Activated CD4-positive, alpha-beta T cell treated with anti-CD3 and anti-CD28 coated beads, Interleukin-10, Interleukin-2, amounts not matched to agents 100 ng/mL and 50 ng/mL, durations not matched to agents 16 hours and 8 hours (primary cell): ENCODE measurements around the gene ANKAR.
"Not testable (repeated sequence)": the region's sequence is repeated elsewhere in the genome, so short reads cannot be mapped to it uniquely, and the experiment has no call there.

Experiments used
- DNase-seq: peaks from one replicate; pipeline ENCODE4 v3.0.0-alpha.2; 2020

The ANKAR gene, protein sequence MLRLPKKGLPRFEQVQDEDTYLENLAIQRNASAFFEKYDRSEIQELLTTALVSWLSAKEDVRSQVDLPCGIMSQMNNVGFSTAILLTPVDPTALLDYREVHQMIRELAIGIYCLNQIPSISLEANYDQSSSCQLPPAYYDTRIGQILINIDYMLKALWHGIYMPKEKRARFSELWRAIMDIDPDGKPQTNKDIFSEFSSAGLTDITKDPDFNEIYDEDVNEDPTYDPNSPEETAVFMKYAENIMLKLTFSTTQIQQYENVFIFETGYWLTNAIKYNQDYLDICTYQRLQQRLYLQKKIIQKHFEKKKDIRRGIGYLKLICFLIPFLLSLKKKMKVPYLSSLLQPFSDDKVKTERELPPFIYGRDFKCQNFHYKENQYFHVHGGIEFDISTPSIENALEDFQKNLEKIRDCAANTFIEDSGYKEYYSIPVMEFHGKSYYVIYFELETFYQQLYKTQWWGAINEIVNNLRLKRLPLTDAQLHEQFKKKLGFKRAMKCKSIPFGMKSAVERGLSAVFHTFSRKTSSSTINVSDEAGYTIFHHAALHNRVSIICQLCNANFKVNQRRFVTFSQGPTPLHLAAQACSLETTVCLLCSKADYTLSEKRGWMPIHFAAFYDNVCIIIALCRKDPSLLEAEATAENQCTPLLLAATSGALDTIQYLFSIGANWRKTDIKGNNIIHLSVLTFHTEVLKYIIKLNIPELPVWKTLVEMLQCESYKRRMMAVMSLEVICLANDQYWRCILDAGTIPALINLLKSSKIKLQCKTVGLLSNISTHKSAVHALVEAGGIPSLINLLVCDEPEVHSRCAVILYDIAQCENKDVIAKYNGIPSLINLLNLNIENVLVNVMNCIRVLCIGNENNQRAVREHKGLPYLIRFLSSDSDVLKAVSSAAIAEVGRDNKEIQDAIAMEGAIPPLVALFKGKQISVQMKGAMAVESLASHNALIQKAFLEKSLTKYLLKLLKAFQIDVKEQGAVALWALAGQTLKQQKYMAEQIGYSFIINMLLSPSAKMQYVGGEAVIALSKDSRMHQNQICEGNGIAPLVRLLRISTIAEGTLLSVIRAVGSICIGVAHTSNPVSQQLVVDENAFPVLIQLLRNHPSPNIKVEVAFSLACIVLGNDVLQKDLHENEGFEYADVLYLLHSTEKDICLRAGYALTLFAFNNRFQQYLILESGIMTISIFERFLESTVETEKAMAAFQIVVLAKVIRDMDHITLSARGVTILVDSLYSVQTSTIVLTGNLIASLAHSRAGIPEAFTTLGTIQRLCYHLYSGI (N-terminal part only)

DNA sequence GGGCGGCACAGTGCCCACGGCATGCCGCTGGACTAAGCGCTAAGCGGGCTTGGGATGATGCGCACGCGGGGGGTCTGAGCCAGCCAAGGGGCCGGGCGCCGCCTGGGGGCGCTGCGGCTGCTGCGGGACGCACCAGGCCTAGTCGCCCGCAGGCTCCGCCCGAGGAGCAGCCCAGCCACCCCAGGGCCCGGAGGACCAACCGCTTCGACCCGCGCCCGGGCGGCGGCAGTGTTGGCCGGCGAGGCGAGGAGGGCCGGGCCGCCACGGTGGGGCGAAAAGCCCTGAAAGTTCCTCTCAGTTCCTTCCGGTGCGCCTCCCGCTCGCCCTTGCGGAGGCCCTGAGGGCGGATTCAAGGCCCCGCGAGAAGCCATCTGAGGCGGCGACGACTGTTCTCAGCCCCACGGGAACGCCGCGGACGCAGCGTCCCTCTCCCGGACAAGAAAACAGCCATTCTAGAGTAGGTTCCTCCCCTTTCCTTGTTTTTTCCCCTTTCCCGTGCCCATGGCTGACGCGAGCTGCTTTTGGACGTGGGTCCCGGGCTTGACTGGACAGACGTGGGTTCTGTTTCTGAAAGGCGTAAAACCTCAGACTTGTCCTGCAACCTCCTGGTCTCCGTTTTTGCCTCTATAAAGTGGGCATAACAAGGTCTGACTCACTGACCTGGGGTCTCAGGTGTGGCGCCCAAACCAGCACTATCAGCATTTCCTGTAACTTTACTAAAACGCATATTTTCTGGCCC lies at the start of gene ANKAR:
Gene ANKAR, plus strand, starts transcription at position 297 of the 739 bp plus-strand sequence. CDS start 1,821 bp downstream, outside the sequence.
- peak; percentile 88 for DNase-seq

DNA sequence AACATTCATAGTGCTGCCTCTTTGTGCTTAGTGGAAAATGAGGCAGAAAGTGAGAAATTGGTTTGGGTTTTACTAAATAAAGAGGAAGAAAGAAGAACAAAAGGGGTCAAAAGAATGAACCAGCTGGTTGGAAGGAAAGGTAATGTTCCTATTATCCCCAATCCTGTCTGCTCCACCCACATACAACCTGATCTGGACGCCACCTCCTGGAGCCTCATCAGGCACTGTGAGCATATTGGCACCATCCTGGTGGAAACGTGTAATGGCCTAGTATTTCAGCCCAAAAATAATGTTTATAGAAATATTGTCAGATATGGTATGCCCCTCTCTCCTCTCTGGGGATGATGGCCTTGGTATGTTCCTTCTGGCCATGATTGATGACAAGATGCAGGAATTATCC lies 48.8 kb upstream of the ANKAR start:
- no peak for DNase-seq

DNA sequence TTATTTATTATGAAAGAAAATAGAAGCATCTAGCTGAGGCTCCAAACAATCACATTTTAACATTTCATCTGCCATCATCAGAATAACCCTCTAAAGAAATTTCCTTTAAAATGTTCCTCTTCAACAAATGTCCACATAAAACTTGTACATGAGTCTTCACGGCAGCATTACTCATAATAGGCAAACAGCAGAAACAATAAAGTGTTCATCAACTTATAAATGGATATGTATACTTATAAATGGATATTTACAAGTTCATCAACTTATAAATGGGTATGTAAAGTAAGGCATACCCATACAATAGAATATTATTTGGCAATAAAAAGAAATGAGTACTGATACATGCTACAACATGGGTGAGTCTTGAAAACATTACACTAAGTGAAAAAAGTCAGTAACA lies 46.7 kb upstream of the ANKAR start:
- DNase-seq, result no peak

DNA sequence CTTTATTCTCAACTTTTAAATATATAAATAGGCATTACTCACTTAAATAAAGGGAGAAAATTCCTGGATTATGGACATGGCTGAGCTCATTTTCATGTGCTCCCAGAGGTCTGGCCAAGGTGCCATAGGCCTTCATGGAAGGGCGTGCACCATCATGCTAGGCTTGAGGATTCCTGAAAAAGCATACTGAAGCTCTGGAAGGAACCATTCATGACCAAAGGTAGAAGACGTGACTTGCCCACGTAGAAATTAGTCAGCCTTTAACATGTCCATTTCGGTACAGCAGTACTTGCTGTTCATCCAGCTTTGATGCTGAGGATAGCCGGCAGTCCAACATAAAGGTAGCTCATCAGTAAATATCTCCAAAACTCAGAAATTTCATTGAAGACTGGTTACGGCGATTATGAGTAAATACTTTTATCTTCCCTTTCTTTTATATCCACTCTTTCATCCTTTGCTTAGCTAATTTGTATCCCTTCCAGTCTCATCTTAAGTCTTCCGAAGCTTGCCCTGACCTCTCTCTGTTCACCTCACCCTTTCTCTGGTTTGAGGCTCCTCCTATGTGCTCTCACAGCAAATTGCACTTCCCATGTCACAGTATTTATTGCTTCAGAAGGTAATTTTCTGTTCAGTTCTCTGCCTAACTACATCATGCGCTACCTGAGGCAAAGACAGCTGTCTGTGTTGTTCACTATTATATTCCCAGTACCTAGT lies 45.5 kb upstream of the ANKAR start:
- DNase-seq, result no peak

DNA sequence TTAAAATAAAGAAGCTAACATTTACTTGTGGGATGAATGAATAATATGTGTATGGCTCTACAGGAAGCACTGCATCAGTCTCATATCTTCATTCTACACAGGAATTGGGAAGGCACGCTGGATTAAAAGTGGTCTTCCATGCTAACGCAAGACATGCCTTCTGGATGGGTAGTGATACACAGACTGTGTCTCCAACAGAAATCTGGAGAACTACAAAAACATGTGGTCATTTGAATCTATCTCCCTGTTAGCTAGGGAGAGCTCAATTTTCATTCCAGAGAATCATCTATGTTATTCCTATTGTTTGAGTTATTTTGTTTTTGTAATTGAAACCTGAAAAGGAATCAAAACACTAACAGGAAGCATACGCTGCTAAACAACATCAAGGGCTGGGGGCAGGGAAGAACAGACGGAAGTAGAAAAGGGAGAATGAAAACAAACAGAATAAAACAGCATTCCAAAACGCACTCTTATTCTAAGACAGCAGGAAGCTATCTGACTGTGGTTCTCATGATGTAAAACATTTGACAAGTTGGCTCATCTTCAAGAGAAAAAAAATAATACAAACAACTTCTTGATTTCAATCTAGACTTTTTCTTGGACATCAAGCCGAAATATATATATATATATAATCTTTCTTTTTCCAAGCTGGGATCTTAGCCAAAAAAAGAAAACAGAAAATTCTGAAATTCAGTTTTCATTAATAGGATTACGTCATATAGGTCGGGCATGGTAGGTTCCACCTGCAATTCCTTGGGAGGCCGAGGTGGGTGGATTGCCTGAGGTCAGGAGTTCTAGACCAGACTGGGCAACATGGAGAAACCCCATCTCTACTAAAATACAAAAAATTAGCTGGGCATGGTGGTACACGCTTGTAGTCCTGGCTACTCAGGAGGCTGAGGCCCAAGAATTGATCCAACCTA lies 44.7 kb upstream of the ANKAR start:
- DNase-seq, result no peak

DNA sequence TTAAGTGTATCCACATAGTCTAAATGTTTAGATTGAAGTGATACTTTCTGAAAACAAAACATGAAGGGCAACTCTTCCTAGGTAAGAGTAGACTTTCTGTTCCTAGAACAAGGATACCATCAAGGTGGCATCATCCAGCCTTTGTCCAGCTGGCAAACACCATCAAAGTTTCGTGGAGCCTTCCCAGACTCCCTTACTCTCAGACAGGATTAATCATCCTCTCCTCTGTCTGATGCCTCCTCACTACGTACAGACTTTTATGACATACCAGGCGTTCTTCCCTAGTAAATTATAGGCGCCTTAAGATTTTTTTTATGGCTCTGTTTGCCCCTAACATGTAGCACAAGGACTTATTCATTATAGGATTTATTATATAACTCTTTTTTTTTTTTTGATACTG lies 42.6 kb upstream of the ANKAR start:
- no peak for DNase-seq

DNA sequence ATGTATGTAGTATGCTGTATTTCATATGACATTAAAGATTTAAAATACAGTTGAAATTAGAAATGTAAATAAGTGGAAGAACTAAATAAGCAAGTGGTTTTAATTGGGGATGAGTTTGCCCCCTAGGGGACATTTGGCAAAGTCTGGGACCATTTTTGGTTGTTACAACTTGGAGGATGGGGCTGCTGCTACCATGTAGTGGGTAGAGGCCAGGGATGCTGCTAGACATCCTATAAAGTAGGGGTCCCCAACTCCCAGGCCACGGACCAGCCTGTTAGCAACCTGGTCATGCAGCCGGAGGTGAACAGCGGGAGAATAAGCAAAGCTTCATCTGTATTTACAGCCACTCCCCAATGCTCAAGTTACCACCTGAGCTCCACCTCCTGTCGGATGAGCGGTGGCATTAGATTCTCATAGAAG lies 41.1 kb upstream of the ANKAR start:
- peak; percentile 17 for DNase-seq

DNA sequence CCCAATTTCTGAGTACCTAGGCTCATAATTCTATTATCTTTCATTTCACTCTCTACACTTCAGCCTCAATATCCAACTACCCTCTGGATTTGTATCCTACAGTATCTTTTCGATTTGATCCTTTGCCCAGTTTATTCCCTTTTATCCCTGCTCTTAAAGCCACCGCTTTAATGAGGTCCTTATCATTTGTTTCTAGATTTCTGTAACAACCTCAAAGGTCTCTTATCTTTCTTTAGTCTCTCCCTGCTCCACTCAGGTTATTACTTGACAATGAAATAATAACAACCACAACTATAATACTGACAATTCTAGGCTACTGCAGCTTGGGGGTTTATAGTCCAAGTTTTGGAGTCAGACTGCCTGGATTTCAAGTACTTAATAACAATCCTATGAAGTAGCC lies 39.1 kb upstream of the ANKAR start:
- no peak for DNase-seq

DNA sequence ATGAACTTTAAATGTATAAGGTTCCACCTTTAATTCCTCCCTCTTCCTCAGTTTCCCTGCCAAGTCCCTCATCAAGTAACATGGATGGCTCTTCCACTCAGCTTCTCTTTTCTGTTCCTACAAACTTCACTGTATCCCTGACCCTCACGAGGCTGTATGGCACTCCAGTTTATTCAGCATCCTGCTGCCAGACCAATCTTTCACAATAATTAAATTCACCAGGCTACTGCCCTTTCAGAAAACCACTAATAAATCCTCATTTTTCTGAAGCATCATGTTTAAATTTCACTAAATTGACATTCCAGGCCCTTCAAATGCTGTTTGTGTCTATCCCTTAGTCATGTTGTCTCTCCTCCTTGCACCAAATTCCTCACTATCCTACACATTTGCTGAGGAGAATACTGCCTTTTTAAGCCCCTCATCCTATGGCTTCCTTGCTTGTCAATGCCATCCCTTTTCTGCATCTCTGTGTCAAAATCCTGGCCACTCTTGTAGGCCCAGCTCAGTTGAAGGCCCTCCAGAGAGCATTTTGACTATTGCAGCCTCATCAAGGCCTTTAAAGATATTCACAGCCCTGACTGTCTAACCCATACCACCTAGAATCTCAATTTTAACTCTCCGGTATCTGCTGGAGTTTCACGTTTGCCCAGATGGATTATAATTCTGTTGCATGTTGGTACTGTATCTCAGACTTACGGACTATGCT lies 36.0 kb upstream of the ANKAR start:
- DNase-seq, result no peak

DNA sequence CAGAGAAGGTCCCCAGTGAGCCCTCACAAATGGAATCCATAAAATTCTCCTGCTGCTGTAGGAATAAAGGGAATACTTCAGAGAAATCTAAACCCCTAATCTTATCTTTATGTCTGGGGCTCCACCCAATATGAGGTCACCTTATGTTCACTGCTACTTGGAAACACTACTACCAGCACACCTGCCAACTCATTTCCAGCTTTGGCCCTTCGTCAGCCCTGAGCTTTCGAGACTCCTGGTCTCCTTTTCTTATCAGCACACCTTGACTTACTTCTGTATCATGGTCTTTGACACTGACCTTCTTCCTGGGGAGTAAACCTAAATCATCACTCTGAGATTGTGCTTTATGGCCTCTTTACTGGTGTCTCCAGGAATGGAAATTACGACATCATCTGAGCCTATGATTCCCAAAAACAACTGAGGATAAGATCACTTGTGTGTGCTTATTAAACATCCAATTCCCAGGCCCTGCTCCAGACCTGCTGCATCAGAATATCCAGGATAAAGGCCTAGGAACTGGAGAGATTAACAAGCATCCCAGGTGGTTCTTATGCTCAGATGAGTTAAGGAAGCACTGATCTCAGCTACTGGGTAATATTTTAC lies 35.4 kb upstream of the ANKAR start:
- peak; percentile 14 for DNase-seq

DNA sequence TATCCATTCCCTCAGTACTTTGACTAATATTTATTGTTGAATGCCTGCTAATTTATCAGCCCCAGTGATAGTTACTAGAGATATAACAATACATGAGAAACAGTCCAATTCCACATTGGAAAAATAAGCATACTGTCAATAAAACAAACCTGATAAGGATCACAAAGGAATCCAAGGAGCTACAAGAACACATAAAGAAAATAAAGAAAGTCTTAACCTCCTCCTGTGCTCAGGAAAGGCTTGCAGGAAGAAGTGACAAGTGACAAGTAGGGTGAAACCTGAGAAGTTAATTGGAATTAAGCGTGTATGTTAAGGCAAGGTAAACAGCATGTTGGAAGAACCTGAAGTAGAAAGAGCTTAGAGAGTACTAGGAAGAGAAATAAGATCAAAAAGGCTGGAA lies 33.5 kb upstream of the ANKAR start:
- no peak for DNase-seq

DNA sequence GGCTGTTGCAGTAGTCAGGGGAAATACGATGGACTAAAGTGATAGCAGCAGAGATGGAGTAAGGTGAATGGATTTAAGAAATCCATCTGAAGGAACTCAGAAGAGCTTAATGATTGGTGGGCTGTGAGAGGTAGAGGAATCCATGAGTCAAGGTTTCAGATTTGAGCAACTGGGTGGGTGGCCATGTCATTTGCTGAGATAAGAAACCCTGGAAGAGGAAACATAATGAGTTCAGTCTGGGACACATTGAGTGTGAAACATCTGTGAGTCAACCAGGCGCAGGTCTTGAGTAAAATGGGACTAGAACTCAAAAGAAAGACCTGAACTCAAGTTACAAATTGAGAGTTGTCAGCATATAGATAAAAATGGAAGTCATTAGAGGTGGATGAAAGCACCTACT lies 32.9 kb upstream of the ANKAR start:
- peak; percentile 68 for DNase-seq

DNA sequence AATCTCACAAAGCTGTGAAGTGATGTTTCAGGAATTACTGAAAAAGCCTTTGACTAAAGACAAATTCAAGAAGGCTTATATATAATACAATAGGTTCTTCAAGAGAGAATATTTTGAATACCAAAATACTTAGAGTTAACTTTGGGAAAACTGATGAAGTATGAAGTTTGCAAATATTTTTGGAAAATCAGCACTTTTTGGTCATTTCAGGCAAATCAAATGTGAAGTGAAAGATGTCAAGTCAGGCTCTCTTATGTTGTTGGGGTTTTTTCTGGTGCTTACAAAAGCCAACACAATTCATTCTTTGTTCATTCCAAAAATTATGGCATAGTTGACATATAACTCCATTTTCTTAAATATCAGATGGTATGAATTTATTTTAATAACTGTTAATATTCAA lies 27.9 kb upstream of the ANKAR start:
- no peak for DNase-seq

DNA sequence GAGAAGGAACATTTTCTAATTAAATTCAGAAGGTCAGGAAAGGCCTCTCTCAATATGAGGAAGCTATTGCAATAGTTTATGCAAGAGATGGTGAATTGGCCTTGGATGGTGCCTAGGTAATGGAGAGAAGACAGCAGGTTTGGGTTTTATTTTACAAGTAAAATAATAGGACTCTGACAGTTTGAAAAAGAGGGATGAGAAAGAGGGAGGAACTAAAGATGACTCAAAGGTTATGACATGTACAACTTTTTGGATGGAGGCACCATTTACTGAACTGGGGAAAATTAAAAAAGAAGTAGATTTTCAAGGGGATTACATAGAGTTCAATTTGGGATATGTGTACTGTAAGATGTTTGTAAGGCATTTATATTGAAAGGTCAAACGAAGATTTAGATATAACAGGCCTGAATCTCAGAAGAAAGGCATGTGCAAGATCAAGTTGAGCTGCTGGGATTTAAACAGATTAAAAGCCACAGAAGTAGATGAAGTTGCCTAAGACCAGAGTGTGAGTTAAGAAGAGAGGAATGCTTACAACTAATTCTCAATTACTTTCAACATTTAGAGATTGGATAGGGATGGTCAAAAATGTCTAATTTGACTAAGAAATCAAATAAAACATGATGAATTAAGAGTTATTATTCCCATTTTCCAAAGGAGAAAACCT lies 25.5 kb upstream of the ANKAR start:
- DNase-seq, result no peak

DNA sequence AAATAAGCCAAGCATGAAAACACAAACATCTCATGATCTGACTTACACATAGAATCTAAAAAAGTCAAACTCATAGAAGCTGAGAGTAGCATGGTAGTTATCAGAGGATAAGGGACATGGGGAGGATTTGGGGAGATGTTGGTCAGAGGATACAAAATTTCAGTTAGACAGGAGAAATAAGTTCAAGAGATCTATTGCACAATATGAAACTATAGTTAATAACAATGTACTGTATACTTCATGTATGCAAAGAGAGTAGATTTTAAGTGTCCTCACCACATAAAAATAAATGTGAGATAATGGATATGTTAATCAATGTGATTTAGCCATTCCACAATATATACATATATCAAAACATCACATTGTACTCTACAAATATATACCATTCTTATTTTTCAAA lies 23.2 kb upstream of the ANKAR start:
- no peak for DNase-seq

DNA sequence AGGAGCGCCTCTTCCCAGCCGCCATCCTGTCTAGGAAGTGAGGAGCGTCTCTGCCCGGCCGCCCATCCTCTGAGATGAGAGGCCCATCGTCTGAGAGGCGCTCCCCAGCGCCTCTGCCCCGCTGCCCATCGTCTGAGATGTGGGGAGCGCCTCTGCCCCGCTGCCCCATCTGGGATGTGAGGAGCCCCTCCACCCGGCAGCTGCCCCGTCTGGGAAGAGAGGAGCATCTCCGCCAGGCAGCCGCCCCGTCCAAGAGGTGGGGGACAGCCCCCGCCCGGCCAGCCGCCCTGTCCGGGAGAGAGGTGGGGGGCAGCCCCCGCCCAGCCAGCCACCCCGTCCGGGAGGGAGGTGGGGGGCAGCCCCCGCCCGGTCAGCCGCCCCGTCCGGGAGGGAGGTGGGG lies 21.0 kb upstream of the ANKAR start:
- DNase-seq, result not testable (repeated sequence)

DNA sequence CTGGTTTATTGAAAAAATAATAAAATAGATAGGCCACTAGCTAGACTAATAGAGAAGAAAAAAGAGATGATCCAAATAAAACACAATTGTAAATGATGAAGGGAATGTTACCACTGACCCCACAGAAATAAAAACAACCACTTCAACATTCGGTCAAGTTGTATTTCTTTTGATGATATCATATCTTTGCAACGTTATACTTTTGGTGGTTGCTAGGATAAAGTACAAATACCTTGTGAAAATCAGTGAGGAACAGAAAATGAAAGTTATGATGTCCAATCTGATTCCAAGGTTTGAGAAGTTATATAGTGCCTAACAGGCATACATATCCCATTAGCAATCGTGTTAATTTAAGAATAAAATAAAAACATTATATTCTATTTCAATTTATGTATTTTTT lies 19.8 kb upstream of the ANKAR start:
- DNase-seq, result no peak

DNA sequence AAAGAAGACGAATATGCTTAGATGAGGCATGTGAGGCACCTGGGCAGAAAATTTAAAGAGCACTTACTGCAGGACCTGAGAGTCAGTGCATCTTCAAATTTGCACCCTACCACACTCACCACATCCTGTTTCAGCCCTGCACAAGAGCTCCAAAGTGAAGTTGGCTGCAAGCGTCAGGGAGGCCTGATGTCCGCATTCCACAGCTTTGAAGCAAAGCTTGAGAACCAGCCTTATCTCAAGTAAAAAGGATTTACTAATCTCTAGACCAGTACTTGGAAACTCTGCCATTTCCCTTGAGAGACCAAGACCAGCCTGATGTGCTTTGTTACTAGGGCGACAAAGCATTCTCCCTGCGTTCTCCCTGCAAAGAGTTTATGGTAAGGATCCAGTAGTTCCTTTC lies 16.6 kb upstream of the ANKAR start:
- DNase-seq, result peak; percentile 86
